Colonic mucosa (tissue), 4 donors: ENCODE measurements around the gene TBX15. TPM values are rescaled to one million over a fixed set of nuclear protein-coding genes. Genes with fewer than 3 reads are reported as not detected.

ENCODE experiments used
- DNase-seq: peaks from one replicate; pipeline ENCODE4 v3.0.0-alpha.2; 2020
- H3K27ac ChIP-seq: fragments of 200-600 bp; one replicate; pipeline ENCODE4 v1.8.0; 2021
- H3K27me3 ChIP-seq: fragments of 200-600 bp; one replicate; pipeline ENCODE4 v1.8.0; 2021
- H3K36me3 ChIP-seq: fragments of 200-600 bp; one replicate; pipeline ENCODE4 v1.8.0; 2021
- H3K4me1 ChIP-seq: fragments of 200-600 bp; one replicate; pipeline ENCODE4 v1.8.0; 2021; ENCODE audit warnings: mild to moderate bottlenecking
- H3K4me3 ChIP-seq: fragments of 200-600 bp; one replicate; pipeline ENCODE4 v1.8.0; 2021
- H3K9ac ChIP-seq, 2 donors: one replicate each; pipeline ENCODE4 v1.7.0; 2013; ENCODE audit warnings: control low read depth in 2 of 2, low read depth in 2 of 2, low read length in 2 of 2
- H3K9me3 ChIP-seq: fragments of 200-600 bp; one replicate; pipeline ENCODE4 v1.8.0; 2021
- CTCF ChIP-seq: fragments of 200-600 bp; IDR thresholded peaks from one replicate; pipeline ENCODE4 v1.8.0; 2022; ENCODE audit warnings: antibody characterized with exemption, mild to moderate bottlenecking
- intact Hi-C: fragments of 100-400 bp; cut with DNase I; formaldehyde crosslinking; loops from one replicate; pipeline ENCODE4 v1.14.1; 2022
- total RNA-seq, 2 donors: library from RNA; stranded (reverse); fragmentation: NEBNext Ultra II Directional in 1 of 2; extraction: Animal tissue kit (Norgen Biotek cat#: 25700) in 1 of 2; gene quantifications; one replicate each; pipeline ENCODE4 v1.2.1, GENCODE V29; 2021
- donor health status: healthy.
- donor health status: DM: no; HTN: no; CAD: no.
- donor health status: DM: no; HTN: no; CAD: no.

TBX15 gene
- total RNA-seq, 2 donors from 2014 or later: 0.11 TPM; not detected in 1

- intact Hi-C loops: no loop called here
- H3K4me3 ChIP-seq: no peak overlapping the region
- H3K36me3 ChIP-seq: no peaks in the 10 kb centered on the region
- H3K4me1 ChIP-seq: no peaks in the 10 kb centered on the region
- TF ChIP-seq CTCF: no peak
- H3K27ac ChIP-seq: no peak overlapping the region
- H3K9ac ChIP-seq: no peak overlapping the region
- no peaks in the 10 kb centered on the region for H3K27me3 ChIP-seq
- no peak for DNase-seq
- H3K9me3 ChIP-seq: no peaks in the 10 kb centered on the region
Measured at GRCh38 chr1:118878661-118879060, 109.5 kb downstream of the TBX15 start.

- no peaks in the 10 kb centered on the region for H3K4me1 ChIP-seq
- no peak for TF ChIP-seq CTCF
- H3K36me3 ChIP-seq: no peaks in the 10 kb centered on the region
- no peak overlapping the region for H3K9ac ChIP-seq
- H3K4me3 ChIP-seq: no peak overlapping the region
- no peak for DNase-seq
- intact Hi-C loops: no loop called here
- no peak overlapping the region for H3K27ac ChIP-seq
- H3K27me3 ChIP-seq: no peaks in the 10 kb centered on the region
- H3K9me3 ChIP-seq: no peaks in the 10 kb centered on the region
Measured at GRCh38 chr1:118877668-118878396, 110.3 kb downstream of the TBX15 start.

- no peak for TF ChIP-seq CTCF
- no peaks in the 10 kb centered on the region for H3K4me1 ChIP-seq
Measured at GRCh38 chr1:118871582-118872171, 116.5 kb downstream of the TBX15 start.

GRCh38 chr1:118868387-118868786 is 119.8 kb downstream of the TBX15 start:
- intact Hi-C loops: no loop called here
- Histone ChIP-seq H3K27ac (no peak overlapping the region), H3K4me3 (no peak overlapping the region), H3K9ac (no peak overlapping the region), H3K27me3 (no peaks in the 10 kb centered on the region), H3K36me3 (no peaks in the 10 kb centered on the region), H3K9me3 (no peaks in the 10 kb centered on the region), H3K4me1 (no peaks in the 10 kb centered on the region)
- no peak for TF ChIP-seq CTCF
- no peak for DNase-seq

More at GRCh38 chr1:118871582-118872171, 116.5 kb downstream of the TBX15 start:
- intact Hi-C loops: no loop called here
- Histone ChIP-seq H3K9ac (no peak overlapping the region), H3K27me3 (no peaks in the 10 kb centered on the region), H3K27ac (no peak overlapping the region), H3K4me3 (no peak overlapping the region), H3K9me3 (no peaks in the 10 kb centered on the region), H3K36me3 (no peaks in the 10 kb centered on the region)
- no peak for DNase-seq

- intact Hi-C loops: no loop called here
- H3K27ac ChIP-seq: no peak overlapping the region
- no peak for TF ChIP-seq CTCF
- no peak overlapping the region for H3K4me3 ChIP-seq
- no peaks in the 10 kb centered on the region for H3K4me1 ChIP-seq
- no peaks in the 10 kb centered on the region for H3K27me3 ChIP-seq
- no peaks in the 10 kb centered on the region for H3K9me3 ChIP-seq
- no peak for DNase-seq
- no peaks in the 10 kb centered on the region for H3K36me3 ChIP-seq
- no peak overlapping the region for H3K9ac ChIP-seq
Measured at GRCh38 chr1:118866330-118866729, 121.8 kb downstream of the TBX15 start.
